GM12878 (cell line): ENCODE results near the gene ITCH. TPM values are rescaled to one million over a fixed set of nuclear protein-coding genes. Genes with fewer than 3 reads are reported as not detected.

Source experiments
- ATAC-seq: fragments of 200-7000 bp; cut with Tn5 transposase; 3 replicates; pipeline ENCODE4 v1.9.1; 2020; ENCODE audit warnings: mild to moderate bottlenecking, moderate library complexity
- BruUV-seq: library from RNA; stranded (reverse); fragments of 400-500 nt; replicated peaks from 2 replicates; lab custom pipeline; 2021; lab: Mats Ljungman, UMichigan
- CTCF ChIA-PET: fragments of 300-600 bp; sonication (Branson Sonifier 250); formaldehyde crosslinking; extraction: SDS; loops from one replicate; lab custom pipeline; 2021; ENCODE audit warnings: inconsistent platforms; lab: Yijun Ruan, JAX
- POLR2A ChIA-PET: fragments of 350-600 bp; formaldehyde crosslinking; extraction: SDS; loops from one replicate; lab custom pipeline; 2021; ENCODE audit warnings: inconsistent platforms; lab: Charles Lee
- RAD21 ChIA-PET: fragments of 300-600 bp; sonication (Branson Sonifier 250); formaldehyde crosslinking; loops from one replicate; lab custom pipeline; 2023; ENCODE audit warnings: antibody characterized with exemption; ENCODE audit not compliant: unreplicated experiment; lab: Charles Lee
- SMC1A ChIA-PET: fragments of 300-600 bp; sonication (Branson Sonifier 250); formaldehyde crosslinking; loops from one replicate; lab custom pipeline; 2023; ENCODE audit not compliant: unreplicated experiment, uncharacterized antibody; lab: Charles Lee
- DNase-seq: peaks from one replicate; pipeline ENCODE4 v3.0.0-alpha.2; 2011; ENCODE audit warnings: low read depth, low spot score
- FAIRE-seq: peaks from 3 replicates; lab custom pipeline; 2011; peaks lifted over from hg19 to GRCh38; lab: Jason Lieb, UNC
- H2AFZ ChIP-seq: 2 replicates; pipeline ENCODE4 v1.6.0; 2011; ENCODE audit warnings: low read depth, low read length, control low read depth; ENCODE audit not compliant: control insufficient read depth
- H3K27ac ChIP-seq: 2 replicates; pipeline ENCODE4 v1.5.1; 2011; ENCODE audit warnings: control low read depth; ENCODE audit not compliant: control insufficient read depth, insufficient read depth
- H3K27me3 ChIP-seq, 2 experiments: replicated peaks in 1 of 2; 2 replicates each; pipeline versions ENCODE4 v1.6.0 to v1.6.1; 2011; ENCODE audit warnings: low read length in 1 of 2; ENCODE audit not compliant: control insufficient read depth in 2 of 2, insufficient read depth in 2 of 2
- H3K36me3 ChIP-seq, 2 experiments: 2 replicates each; pipeline ENCODE4 v1.5.1; 2011; ENCODE audit warnings: low read length in 1 of 2; ENCODE audit not compliant: control insufficient read depth in 2 of 2, insufficient read depth in 2 of 2
- H3K4me1 ChIP-seq: 2 replicates; pipeline ENCODE4 v1.6.1; 2011; ENCODE audit warnings: mild to moderate bottlenecking, low read length, moderate library complexity, mixed read lengths; ENCODE audit not compliant: control insufficient read depth, insufficient read depth
- H3K4me2 ChIP-seq: 2 replicates; pipeline ENCODE4 v1.6.0; 2011; ENCODE audit warnings: control low read depth; ENCODE audit not compliant: control insufficient read depth, insufficient read depth
- H3K4me3 ChIP-seq: fragments of 200-600 bp; sonication (generic); 2 replicates; pipeline ENCODE4 v1.5.1; 2016
- H3K79me2 ChIP-seq: 2 replicates; pipeline ENCODE4 v1.6.0; 2011; ENCODE audit warnings: low read length; ENCODE audit not compliant: control insufficient read depth, insufficient read depth
- H3K9ac ChIP-seq: 2 replicates; pipeline ENCODE4 v1.8.0; 2011; ENCODE audit warnings: low read length, control low read depth, mixed read lengths; ENCODE audit not compliant: control insufficient read depth, insufficient read depth
- H3K9me3 ChIP-seq: replicated peaks from 3 replicates; pipeline ENCODE4 v1.5.1; 2011; ENCODE audit warnings: mild to moderate bottlenecking, low read length; ENCODE audit not compliant: control insufficient read depth, insufficient read depth
- H4K20me1 ChIP-seq: 2 replicates; pipeline ENCODE4 v1.6.0; 2011; ENCODE audit not compliant: control insufficient read depth, insufficient read depth
- BCL3 ChIP-seq: IDR thresholded peaks from 2 replicates; pipeline ENCODE4 v1.6.1; 2011; ENCODE audit warnings: borderline replicate concordance, low read depth, mild to moderate bottlenecking, moderate library complexity, low read length; ENCODE audit not compliant: insufficient read depth, poor library complexity, severe bottlenecking
- MYC ChIP-seq: IDR thresholded peaks from 2 replicates; pipeline ENCODE4 v1.6.1; 2011; ENCODE audit warnings: mild to moderate bottlenecking, low read length, moderate library complexity, inconsistent platforms; ENCODE audit not compliant: insufficient read depth, insufficient replicate concordance, insufficient read length, severe bottlenecking
- NBN ChIP-seq: fragments of 450-650 bp; IDR thresholded peaks from 2 replicates; pipeline ENCODE4 v1.6.1; 2016
- NRF1 ChIP-seq: conservative IDR thresholded peaks from 2 replicates; pipeline ENCODE4 v1.6.1; 2011; ENCODE audit warnings: mild to moderate bottlenecking, low read depth, low read length, improper control_type of control experiment
- PAX5 ChIP-seq: IDR thresholded peaks from 2 replicates; pipeline ENCODE4 v1.6.1; 2011; ENCODE audit warnings: low read depth, low read length, borderline replicate concordance
- PAX8 ChIP-seq: fragments of 450-650 bp; IDR thresholded peaks from 2 replicates; pipeline ENCODE4 v1.6.1; 2017; ENCODE audit warnings: mild to moderate bottlenecking, moderate library complexity
- POLR2AphosphoS5 ChIP-seq: IDR thresholded peaks from 2 replicates; pipeline ENCODE4 v1.6.1; 2011; ENCODE audit warnings: mild to moderate bottlenecking, low read length, inconsistent platforms
- RUNX3 ChIP-seq: IDR thresholded peaks from 2 replicates; pipeline ENCODE4 v1.6.1; 2012; ENCODE audit warnings: low read length, inconsistent platforms
- ZNF384 ChIP-seq: IDR thresholded peaks from 2 replicates; pipeline ENCODE4 v1.6.1; 2012; ENCODE audit warnings: low read depth, mild to moderate bottlenecking, low read length, improper control_type of control experiment, borderline replicate concordance
- WGBS: methylation state at CpG from one replicate; pipeline ENCODE4 v1.1.6; 2016; ENCODE audit warnings: low lambda C conversion rate; ENCODE audit not compliant: insufficient replicate concordance, insufficient coverage; ENCODE audit errors: missing lambda C conversion rate; 5-methylcytosine and 5-hydroxymethylcytosine counted together
- in situ Hi-C: fragments of 300-500 bp; cut with MboI; formaldehyde crosslinking; loops from 9 replicates; pipeline ENCODE4 v1.14.3; 2018; ENCODE audit warnings: mixed read lengths
- intact Hi-C: fragments of 100-400 bp; cut with micrococcal nuclease; formaldehyde crosslinking; loops from one replicate; pipeline ENCODE4 v1.14.2; 2022; ENCODE audit not compliant: unreplicated experiment
- polyA plus RNA-seq, 11 experiments: library from polyadenylated mRNA; depleted of rRNA in 4 of 11; unstranded in 6 of 11; stranded (reverse) in 5 of 11; fragments of >200 nt; fragmentation: Nextera tagmentation in 4 of 11; fragmentation: Illumina TruSeq in 1 of 11; extraction: Ambion mirVana in 4 of 11; extraction: Trizol in 1 of 11; gene quantifications; 1 replicate in 1 of 11; 2 replicates in 10 of 11; pipeline versions ENCODE4 v1.2.1 to v1.2.3, GENCODE V29; 2011 to 2016; ENCODE audit warnings: inconsistent platforms in 2 of 11, missing spikeins in 2 of 11, low read depth in 1 of 11
- total RNA-seq, 4 experiments: library from RNA; depleted of rRNA in 3 of 4; stranded (reverse); fragments of >200 nt in 3 of 4; fragmentation: Illumina TruSeq in 1 of 4; extraction: Trizol in 1 of 4; gene quantifications; 2 replicates each; pipeline versions ENCODE4 v1.2.1 to v1.2.3, GENCODE V29; 2013 to 2021

ITCH gene
- total and polyA plus RNA-seq, 10 of the 15 experiments (the other 5 are each of a cell fraction or from before 2014, with no cell fraction given): 7.5 to 46.1 (median 21.5) TPM

- CTCF ChIA-PET: interaction anchor here (0.7 kb wide), 1 partner anchor 197 kb away, joined by 3 read pairs; no protein-coding TSS in a partner anchor
- no TSS peak for BruUV-seq
- TF ChIP-seq NRF1 (no peak), MYC (no peak), NBN (no peak), PAX8 (no peak), POLR2AphosphoS5 (no peak)
- TF ChIP-seq, all 136 proteins: peak for 0
- Histone ChIP-seq H3K4me1 (peaks cover 9% of the 10 kb centered on the region), H3K9ac (no peak overlapping the region), H3K27me3 (no peaks in the 10 kb centered on the region), H3K9me3 (no peaks in the 10 kb centered on the region), H3K79me2 (no peaks in the 10 kb centered on the region), H3K4me3 (no peak overlapping the region), H3K27ac (no peak overlapping the region), H3K36me3 (no peaks in the 10 kb centered on the region), H3K4me2 (no peak overlapping the region), H2AFZ (no peak overlapping the region), H4K20me1 (no peaks in the 10 kb centered on the region)
- ChIA-PET POLR2A (interaction anchor here (0.6 kb wide), 1 partner anchor 172 kb away, joined by 3 read pairs; the partner anchor contains the start of gene DYNLRB1), RAD21 (no interaction called here), SMC1A (no interaction called here)
- no peak for ATAC-seq
- no peak for DNase-seq
- no peak for FAIRE-seq
- intact Hi-C loops: no loop called here
- 72% methylated on average over 10 of the region's 10 CpGs for WGBS
- in situ Hi-C loops: no loop called here
Observed at GRCh38 chr20:34343458-34344211, 19.4 kb upstream of the ITCH start.

GRCh38 chr20:34344238-34344637 lies 18.8 kb upstream of the ITCH start:
- POLR2A ChIA-PET: interaction anchor here (0.6 kb wide), 1 partner anchor 172 kb away, joined by 3 read pairs; the partner anchor contains the start of gene DYNLRB1
- no TSS peak for BruUV-seq
- no peak for TF ChIP-seq ZNF384
- TF ChIP-seq RUNX3: no peak
- no peak for TF ChIP-seq BCL3
- no peak for TF ChIP-seq PAX5
- Histone ChIP-seq H4K20me1 (no peaks in the 10 kb centered on the region), H3K79me2 (no peaks in the 10 kb centered on the region), H3K9me3 (no peaks in the 10 kb centered on the region), H3K27me3 (no peaks in the 10 kb centered on the region), H3K36me3 (no peaks in the 10 kb centered on the region), H3K4me2 (no peak overlapping the region), H2AFZ (no peak overlapping the region), H3K4me1 (peaks cover 6% of the 10 kb centered on the region; the same call in 1 of the 2 replicates), H3K9ac (no peak overlapping the region), H3K27ac (no peak overlapping the region), H3K4me3 (no peak overlapping the region)
- ATAC-seq (no peak), DNase-seq (no peak), FAIRE-seq (no peak)
- in situ Hi-C loops (no loop called here), intact Hi-C loops (no loop called here)
- SMC1A ChIA-PET: interaction anchor here (0.6 kb wide), 1 partner anchor 710 kb away, joined by 4 read pairs; no protein-coding TSS in a partner anchor
- 100% methylated on average over 3 of the region's 5 CpGs for WGBS
- RAD21 ChIA-PET: no interaction called here
- CTCF ChIA-PET: interaction anchor here (0.7 kb wide), 1 partner anchor 197 kb away, joined by 3 read pairs; no protein-coding TSS in a partner anchor
